Endothelial cell of umbilical vein (primary cell): ENCODE measurements around the gene LIN28A.

Experiments
- FOS ChIP-seq: IDR thresholded peaks from 2 replicates; pipeline ENCODE4 v1.6.1; 2011; ENCODE audit warnings: mild to moderate bottlenecking, low read length, moderate library complexity, borderline replicate concordance; ENCODE audit not compliant: insufficient read depth
- JUN ChIP-seq: IDR thresholded peaks from 2 replicates; pipeline ENCODE4 v1.6.1; 2011; ENCODE audit warnings: borderline replicate concordance, low read depth; ENCODE audit not compliant: insufficient read length, insufficient read depth
- MAX ChIP-seq: IDR thresholded peaks from 2 replicates; pipeline ENCODE4 v1.6.1; 2011; ENCODE audit not compliant: insufficient read depth, insufficient read length
- MYC ChIP-seq: IDR thresholded peaks from one replicate; pipeline ENCODE4 v1.6.1; 2011; ENCODE audit warnings: mild to moderate bottlenecking, low read depth, low read length
- POLR2A ChIP-seq: IDR thresholded peaks from 2 replicates; pipeline ENCODE4 v1.6.1; 2012; ENCODE audit warnings: low read depth, mild to moderate bottlenecking, control low read depth, low read length
- POLR2AphosphoS5 ChIP-seq: IDR thresholded peaks from 2 replicates; pipeline ENCODE4 v1.6.1; 2012; ENCODE audit warnings: low read depth, mild to moderate bottlenecking, control low read depth, low read length, moderate library complexity; ENCODE audit not compliant: insufficient read depth
- TF ChIP-seq, protein P1 (sequence below), 2 donors: IDR thresholded peaks; 1 replicate in 1 of 2; 2 replicates in 1 of 2; pipeline ENCODE4 v1.5.1; 2011; ENCODE audit warnings: low read length in 2 of 2, mild to moderate bottlenecking in 2 of 2, moderate library complexity in 2 of 2, control low read depth in 1 of 2, inconsistent platforms in 1 of 2, low read depth in 1 of 2; ENCODE audit not compliant: insufficient read depth in 1 of 2; ENCODE audit errors: extremely low read depth in 1 of 2

GRCh38 chr1:26363549-26364448 lies 46.8 kb upstream of the LIN28A start:
- TF ChIP-seq POLR2A: no peak
- TF ChIP-seq, protein P1, sequence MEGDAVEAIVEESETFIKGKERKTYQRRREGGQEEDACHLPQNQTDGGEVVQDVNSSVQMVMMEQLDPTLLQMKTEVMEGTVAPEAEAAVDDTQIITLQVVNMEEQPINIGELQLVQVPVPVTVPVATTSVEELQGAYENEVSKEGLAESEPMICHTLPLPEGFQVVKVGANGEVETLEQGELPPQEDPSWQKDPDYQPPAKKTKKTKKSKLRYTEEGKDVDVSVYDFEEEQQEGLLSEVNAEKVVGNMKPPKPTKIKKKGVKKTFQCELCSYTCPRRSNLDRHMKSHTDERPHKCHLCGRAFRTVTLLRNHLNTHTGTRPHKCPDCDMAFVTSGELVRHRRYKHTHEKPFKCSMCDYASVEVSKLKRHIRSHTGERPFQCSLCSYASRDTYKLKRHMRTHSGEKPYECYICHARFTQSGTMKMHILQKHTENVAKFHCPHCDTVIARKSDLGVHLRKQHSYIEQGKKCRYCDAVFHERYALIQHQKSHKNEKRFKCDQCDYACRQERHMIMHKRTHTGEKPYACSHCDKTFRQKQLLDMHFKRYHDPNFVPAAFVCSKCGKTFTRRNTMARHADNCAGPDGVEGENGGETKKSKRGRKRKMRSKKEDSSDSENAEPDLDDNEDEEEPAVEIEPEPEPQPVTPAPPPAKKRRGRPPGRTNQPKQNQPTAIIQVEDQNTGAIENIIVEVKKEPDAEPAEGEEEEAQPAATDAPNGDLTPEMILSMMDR (IDR thresholded peaks at IDR 0.05; ENCODE audit: extremely low read depth in 1 of 2, insufficient read depth in 1 of 2, low read depth in 1 of 2, low read length in 2 of 2): peak; percentile 96 to 99
- no peak for TF ChIP-seq MAX
- no peak for TF ChIP-seq MYC
- no peak for TF ChIP-seq JUN
- no peak for TF ChIP-seq FOS
- no peak for TF ChIP-seq POLR2AphosphoS5
